Measurements from ENCODE around the gene PABPN1L. TPM values are rescaled to one million over a fixed set of nuclear protein-coding genes. Genes with fewer than 3 reads are reported as not detected.
"Not testable (repeated sequence)": the region's sequence is repeated elsewhere in the genome, so short reads cannot be mapped to it uniquely, and the experiment has no call there.

The PABPN1L gene
- total RNA-seq, 1 donor from 2014 or later: not detected

DNA sequence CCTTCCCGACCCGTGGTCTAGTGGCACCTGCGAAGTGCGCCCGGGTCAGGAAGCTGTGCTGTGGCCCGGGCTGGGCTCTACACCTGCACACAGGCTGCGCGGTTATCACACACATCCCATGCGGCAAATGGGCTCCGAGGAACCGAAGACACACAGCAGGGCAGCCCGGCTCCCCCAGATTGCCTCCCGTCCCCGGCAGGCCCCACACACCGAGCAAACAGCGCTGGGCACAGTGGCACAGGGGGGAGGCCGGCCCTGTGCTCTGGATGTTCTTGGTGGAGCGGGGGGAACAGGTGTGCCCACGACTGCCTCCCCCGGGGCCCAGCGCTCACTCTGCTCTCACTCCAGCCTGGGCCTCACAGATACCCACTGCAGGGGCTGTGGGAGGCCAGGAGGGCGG lies 28.9 kb upstream of the PABPN1L start:
- Mint-ChIP-seq H3K36me3 (ENCODE audit: low read depth) (no peaks in the 10 kb centered on the region), H3K4me3 (no peak overlapping the region), H3K9me3 (no peaks in the 10 kb centered on the region), H3K27me3 (ENCODE audit: insufficient read depth) (peaks cover 2% of the 10 kb centered on the region), H3K27ac (no peak overlapping the region), H3K4me1 (ENCODE audit: low read depth) (no peaks in the 10 kb centered on the region)
- no peak for DNase-seq (ENCODE audit: low spot score)
- intact Hi-C loops (cut with micrococcal nuclease): no loop called here

DNA sequence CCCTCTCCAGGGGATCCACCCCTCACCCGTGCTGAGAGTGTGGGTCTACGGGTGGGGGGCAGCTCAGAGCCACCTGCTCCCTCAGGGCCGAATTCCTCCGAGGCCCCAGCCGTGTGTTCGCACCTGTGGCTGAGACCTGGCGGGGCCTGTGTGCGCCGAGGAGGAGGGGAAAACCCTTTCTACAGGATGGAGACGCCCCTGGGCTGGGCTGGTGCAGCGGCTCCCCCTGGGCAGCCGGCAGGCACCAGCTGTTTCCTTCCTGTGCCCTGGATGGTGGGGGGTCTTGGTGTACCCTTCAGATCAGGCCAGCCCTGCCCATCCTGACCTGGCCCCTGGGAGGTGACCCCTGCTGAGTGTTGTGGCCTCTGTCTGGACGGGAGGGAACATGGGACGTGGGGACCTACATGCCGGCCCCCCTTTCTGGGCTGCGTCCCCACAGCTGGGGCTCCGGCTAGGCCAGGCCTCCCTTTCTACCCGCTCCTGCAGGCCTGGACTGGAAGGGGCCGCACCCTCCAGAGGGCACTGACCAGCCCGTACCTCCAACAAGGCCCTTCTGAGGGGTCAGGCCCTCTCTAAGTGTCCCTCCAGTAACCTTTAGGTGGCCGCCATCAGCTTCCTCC lies 28.3 kb upstream of the PABPN1L start:
- Mint-ChIP-seq H3K9me3 (no peaks in the 10 kb centered on the region), H3K27me3 (ENCODE audit: insufficient read depth) (peaks cover 2% of the 10 kb centered on the region), H3K27ac (no peak overlapping the region), H3K4me3 (no peak overlapping the region), H3K4me1 (ENCODE audit: low read depth) (no peaks in the 10 kb centered on the region), H3K36me3 (ENCODE audit: low read depth) (no peaks in the 10 kb centered on the region)
- intact Hi-C loops (cut with micrococcal nuclease): no loop called here
- DNase-seq (ENCODE audit: low spot score): no peak

DNA sequence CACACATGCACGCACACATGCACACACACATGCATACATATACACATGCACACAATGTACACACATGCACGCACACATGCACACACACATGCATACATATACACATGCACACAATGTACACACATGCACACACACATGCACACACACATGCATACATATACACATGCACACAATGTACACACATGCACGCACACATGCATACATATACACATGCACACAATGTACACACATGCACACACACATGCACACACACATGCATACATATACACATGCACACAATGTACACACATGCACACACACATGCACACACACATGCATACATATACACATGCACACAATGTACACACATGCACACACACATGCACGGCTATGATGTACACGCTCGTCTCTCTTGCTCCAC lies 27.8 kb upstream of the PABPN1L start:
- H3K4me1 Mint-ChIP-seq (ENCODE audit: low read depth); DNase-seq (ENCODE audit: low spot score); H3K27ac Mint-ChIP-seq; intact Hi-C loops (cut with micrococcal nuclease); H3K27me3 Mint-ChIP-seq (ENCODE audit: insufficient read depth); H3K36me3 Mint-ChIP-seq (ENCODE audit: low read depth); H3K4me3 Mint-ChIP-seq; H3K9me3 Mint-ChIP-seq: not testable (repeated sequence)

DNA sequence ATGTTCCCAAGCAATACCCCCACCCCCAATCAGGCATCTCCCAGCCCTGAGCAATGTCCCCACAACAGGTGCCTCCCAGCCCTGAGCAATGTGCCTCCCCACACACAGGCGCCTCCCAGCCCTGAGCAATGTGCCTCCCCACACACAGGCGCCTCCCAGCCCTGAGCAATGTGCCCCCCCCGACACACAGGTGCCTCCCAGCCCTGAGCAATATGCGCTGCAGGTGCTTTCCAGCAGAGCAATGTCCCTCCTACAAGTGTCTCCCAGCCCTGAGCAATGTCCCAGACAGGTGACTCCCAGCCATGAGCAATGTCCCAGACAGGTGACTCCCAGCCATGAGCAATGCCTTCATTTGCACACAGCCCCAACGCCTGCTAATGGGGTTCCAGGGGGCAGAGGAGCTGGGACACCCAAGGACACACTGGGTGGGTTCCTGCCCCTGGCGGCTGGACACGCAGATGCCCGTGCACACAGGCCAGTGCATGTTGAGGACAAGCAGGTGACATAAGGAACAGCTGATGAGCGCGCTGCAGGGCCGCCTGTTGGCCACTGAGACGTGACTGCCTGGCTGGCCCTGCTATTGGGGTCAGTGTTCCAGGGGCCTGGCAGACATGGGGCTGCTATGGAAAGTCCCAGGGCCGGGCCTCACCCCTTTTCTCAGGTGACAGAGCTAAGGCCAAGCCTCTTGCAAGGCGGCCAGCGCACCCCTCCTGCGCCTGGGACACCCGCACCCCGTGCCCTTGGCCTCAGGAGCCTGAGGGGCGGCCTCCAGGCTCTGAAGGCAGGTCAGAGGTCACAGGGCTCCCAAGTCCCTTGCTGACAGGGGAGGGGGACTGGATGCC lies 26.9 kb upstream of the PABPN1L start:
- H3K27me3 Mint-ChIP-seq (ENCODE audit: insufficient read depth): peaks cover 2% of the 10 kb centered on the region
- no peaks in the 10 kb centered on the region for H3K36me3 Mint-ChIP-seq (ENCODE audit: low read depth)
- H3K27ac Mint-ChIP-seq: no peak overlapping the region
- no peaks in the 10 kb centered on the region for H3K4me1 Mint-ChIP-seq (ENCODE audit: low read depth)
- intact Hi-C loops (cut with micrococcal nuclease): no loop called here
- H3K9me3 Mint-ChIP-seq: no peaks in the 10 kb centered on the region
- no peak overlapping the region for H3K4me3 Mint-ChIP-seq
- DNase-seq (ENCODE audit: low spot score): no peak

DNA sequence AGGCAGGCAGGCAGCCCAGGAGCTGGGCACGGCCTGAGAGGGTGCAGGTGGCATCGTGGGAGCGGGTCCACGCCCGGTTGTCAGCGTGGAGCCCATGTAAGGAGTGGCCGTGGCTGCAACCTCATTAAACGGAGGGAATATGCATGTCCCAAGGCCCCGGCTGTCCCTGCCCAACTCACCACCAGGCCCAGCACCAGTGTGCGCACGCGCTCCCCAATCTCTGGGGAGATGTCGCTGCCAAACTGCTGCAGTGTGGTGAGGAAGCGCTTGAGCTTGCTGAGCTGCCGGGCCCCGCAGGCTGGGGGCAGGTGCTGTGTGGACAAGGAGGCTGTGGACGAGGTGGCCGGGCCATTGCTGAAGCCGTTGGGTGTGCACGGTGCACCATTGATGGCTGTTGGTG lies 25.6 kb upstream of the PABPN1L start:
- peaks cover 2% of the 10 kb centered on the region for H3K27me3 Mint-ChIP-seq (ENCODE audit: insufficient read depth)
- H3K4me3 Mint-ChIP-seq: no peak overlapping the region
- no peaks in the 10 kb centered on the region for H3K36me3 Mint-ChIP-seq (ENCODE audit: low read depth)
- H3K27ac Mint-ChIP-seq: no peak overlapping the region
- no peaks in the 10 kb centered on the region for H3K4me1 Mint-ChIP-seq (ENCODE audit: low read depth)
- intact Hi-C loops (cut with micrococcal nuclease): no loop called here
- no peak for DNase-seq (ENCODE audit: low spot score)
- H3K9me3 Mint-ChIP-seq: no peaks in the 10 kb centered on the region

DNA sequence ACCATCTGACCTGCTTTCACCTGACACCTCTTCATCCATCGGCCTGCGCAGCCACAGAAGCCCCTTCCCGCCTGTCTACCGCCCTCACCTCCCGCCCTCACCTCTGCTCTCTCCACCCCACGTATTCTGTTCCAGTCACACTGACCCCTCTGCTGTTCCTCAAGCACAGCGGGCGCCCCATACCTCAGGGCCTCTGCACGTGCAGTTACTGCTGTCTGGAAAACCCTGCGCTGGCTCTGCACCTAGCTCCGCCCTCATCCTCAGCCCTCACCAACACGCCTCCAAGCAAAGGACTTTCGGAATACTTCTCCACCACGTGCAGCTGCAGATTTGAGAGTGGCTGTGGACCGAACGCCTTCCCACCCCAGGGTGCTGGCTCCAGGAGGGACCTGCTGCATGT lies 24.6 kb upstream of the PABPN1L start:
- no peak for DNase-seq (ENCODE audit: low spot score)
- no peak overlapping the region for H3K4me3 Mint-ChIP-seq
- H3K4me1 Mint-ChIP-seq (ENCODE audit: low read depth): no peaks in the 10 kb centered on the region
- H3K27ac Mint-ChIP-seq: no peak overlapping the region
- H3K9me3 Mint-ChIP-seq: no peaks in the 10 kb centered on the region
- no peaks in the 10 kb centered on the region for H3K36me3 Mint-ChIP-seq (ENCODE audit: low read depth)
- intact Hi-C loops (cut with micrococcal nuclease): no loop called here
- peaks cover 2% of the 10 kb centered on the region for H3K27me3 Mint-ChIP-seq (ENCODE audit: insufficient read depth)

DNA sequence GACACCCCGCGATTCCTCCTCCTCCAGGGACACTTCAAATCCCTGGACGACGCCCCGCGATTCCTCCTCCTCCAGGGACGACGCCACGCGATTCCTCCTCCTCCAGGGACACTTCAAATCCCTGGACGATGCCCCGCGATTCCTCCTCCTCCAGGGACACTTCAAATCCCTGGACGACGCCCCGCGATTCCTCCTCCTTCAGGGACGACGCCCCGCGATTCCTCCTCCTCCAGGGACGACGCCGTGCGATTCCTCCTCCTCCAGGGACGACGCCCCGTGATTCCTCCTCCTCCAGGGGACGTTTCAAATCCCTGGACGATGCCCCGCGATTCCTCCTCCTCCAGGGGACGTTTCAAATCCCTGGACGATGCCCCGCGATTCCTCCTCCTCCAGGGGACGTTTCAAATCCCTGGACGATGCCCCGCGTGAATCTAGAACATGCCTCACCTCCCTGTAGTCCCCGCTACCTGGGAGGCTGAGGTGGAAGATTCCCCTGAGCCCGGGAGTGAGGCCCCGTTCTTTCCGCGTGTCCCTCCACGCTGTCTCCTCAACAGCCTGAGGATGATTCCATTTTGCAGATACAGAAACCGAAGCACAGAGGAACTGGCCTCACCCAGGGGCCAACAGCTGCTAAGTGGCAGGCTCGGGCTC lies 23.4 kb upstream of the PABPN1L start:
- H3K36me3 Mint-ChIP-seq (ENCODE audit: low read depth); H3K27me3 Mint-ChIP-seq (ENCODE audit: insufficient read depth); H3K4me1 Mint-ChIP-seq (ENCODE audit: low read depth); H3K27ac Mint-ChIP-seq; intact Hi-C loops (cut with micrococcal nuclease); H3K9me3 Mint-ChIP-seq; DNase-seq (ENCODE audit: low spot score); H3K4me3 Mint-ChIP-seq: not testable (repeated sequence)

DNA sequence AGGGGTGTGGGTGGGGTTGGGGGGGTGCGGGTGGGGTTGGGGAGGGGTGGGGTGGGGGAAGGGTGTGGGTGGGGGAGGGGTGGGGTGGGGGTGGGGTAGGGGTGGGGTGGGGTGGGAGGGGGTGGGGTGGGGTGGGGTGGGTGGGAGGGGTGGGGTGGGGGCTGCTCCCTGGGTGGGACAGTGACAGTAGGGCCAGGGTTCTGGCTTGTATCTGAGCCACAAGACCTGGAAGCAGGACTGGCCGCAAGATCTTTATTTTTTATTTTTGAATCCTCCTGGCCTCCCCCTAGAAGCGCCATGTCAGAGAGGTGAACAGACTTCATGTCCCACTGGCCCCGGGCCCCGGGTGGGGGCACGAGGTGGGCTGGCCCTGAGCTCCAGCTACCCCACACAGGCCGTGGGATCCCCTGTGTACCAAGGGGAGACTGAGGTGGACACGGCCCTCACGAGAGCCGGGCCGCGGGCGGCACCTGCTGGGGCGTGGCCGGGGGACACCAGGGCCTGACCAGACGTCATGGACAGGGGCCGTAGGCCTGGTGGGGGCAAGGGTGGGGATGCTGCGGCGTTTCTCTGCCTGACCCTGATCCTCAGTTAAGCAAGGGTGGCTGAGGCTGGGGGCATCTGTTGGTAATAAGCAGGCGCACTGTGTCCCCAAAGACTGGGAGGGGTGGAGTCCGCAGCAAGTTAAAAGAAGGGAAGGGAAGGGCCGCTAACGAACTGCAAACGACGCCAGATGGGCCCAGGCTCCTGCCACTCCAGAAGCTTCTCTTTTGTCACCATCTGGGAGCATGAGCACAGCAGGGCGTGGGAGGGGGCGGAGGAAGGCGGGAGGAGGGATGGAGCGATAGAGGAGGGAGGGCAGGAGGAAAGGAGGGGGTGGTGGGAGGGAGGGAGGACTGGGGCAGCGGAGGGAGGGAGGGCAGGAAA lies 22.3 kb upstream of the PABPN1L start:
- no peak overlapping the region for H3K4me3 Mint-ChIP-seq
- intact Hi-C loops (cut with micrococcal nuclease): no loop called here
- no peaks in the 10 kb centered on the region for H3K4me1 Mint-ChIP-seq (ENCODE audit: low read depth)
- no peak for DNase-seq (ENCODE audit: low spot score)
- no peak overlapping the region for H3K27ac Mint-ChIP-seq
- H3K27me3 Mint-ChIP-seq (ENCODE audit: insufficient read depth): peaks cover 2% of the 10 kb centered on the region
- no peaks in the 10 kb centered on the region for H3K36me3 Mint-ChIP-seq (ENCODE audit: low read depth)
- H3K9me3 Mint-ChIP-seq: no peaks in the 10 kb centered on the region

DNA sequence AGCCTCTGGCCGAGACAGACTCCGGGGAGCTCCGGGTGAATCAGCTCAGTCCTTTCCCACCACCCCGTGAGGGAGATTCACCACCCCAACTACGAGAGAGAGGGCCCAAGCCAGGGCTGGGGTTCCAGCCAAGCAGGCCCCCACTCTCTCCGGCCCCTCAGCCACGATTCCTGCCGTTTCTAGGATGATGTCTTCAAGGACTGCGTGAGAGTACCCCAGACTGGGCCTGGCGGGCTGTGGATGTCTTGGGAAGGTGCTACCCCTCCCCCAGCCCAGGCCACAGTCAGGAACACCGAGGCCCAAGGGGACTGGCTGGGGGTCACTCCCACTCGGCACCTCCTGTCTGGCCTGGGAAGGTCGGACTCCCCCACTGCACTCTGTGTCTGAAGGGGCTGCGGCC lies 21.6 kb upstream of the PABPN1L start:
- H3K27ac Mint-ChIP-seq: no peak overlapping the region
- no peaks in the 10 kb centered on the region for H3K4me1 Mint-ChIP-seq (ENCODE audit: low read depth)
- H3K36me3 Mint-ChIP-seq (ENCODE audit: low read depth): no peaks in the 10 kb centered on the region
- DNase-seq (ENCODE audit: low spot score): no peak
- intact Hi-C loops (cut with micrococcal nuclease): no loop called here
- peaks cover 2% of the 10 kb centered on the region for H3K27me3 Mint-ChIP-seq (ENCODE audit: insufficient read depth)
- H3K9me3 Mint-ChIP-seq: no peaks in the 10 kb centered on the region
- no peak overlapping the region for H3K4me3 Mint-ChIP-seq

DNA sequence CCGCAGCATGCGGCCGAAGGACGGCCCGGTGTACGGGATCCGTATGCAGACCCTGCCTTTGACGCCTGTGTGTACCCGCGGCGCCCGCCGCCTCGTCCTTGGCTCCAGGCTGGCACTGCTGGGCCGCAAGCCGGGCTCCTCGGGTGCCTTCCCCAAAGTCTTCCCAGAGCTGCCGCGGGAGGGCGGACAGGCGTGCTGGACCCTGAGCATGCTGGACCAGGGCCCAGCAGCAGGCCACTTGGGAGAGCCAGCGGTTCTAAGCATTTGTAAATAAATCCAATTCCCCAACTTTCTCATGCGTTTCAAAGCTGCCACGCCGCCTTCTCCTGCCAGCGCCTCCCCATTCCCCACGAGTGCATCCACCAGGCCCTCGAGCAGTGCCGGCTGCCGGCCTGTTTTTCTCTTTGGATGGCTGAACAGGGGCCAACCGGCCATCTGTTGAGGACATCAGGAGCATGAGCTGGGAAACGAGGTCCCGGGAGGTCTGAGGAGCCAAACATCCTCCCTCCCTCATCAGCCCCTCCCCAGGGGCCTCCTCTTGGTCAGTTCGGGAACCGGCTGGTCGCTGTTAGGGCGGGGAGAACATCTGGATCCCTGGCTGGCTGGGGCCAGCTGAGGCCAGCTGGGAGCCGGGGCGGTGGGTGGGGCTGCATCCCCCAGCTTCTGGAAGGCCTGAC lies 20.5 kb upstream of the PABPN1L start:
- Mint-ChIP-seq H3K27ac (no peak overlapping the region), H3K27me3 (ENCODE audit: insufficient read depth) (peaks cover 2% of the 10 kb centered on the region), H3K9me3 (no peaks in the 10 kb centered on the region), H3K4me3 (no peak overlapping the region), H3K4me1 (ENCODE audit: low read depth) (peaks cover 6% of the 10 kb centered on the region), H3K36me3 (ENCODE audit: low read depth) (no peaks in the 10 kb centered on the region)
- intact Hi-C loops (cut with micrococcal nuclease): no loop called here
- no peak for DNase-seq (ENCODE audit: low spot score)

DNA sequence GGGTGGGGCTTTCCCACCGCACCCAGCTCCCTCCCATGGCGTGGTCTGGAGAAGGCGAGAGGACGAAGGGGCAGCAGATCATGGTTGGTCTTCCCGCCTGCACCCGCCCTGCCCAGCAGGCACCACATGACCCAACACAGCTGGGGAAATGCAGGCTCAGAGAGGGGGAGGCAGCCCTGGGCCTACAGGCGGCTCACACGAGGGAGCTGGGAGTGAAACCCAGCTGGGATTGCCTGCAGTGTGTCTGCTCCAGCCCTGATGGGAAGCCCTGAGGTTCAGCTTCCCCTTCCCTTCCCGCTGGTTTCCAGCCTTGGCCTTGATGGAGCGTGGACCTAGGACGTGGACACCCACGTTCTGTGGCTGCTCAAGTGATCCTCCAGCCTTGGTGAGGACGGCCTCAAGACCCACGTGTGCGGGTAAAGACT lies 20.0 kb upstream of the PABPN1L start:
- intact Hi-C loops (cut with micrococcal nuclease): no loop called here
- H3K4me1 Mint-ChIP-seq (ENCODE audit: low read depth): peaks cover 6% of the 10 kb centered on the region
- H3K4me3 Mint-ChIP-seq: no peak overlapping the region
- H3K9me3 Mint-ChIP-seq: no peaks in the 10 kb centered on the region
- H3K36me3 Mint-ChIP-seq (ENCODE audit: low read depth): no peaks in the 10 kb centered on the region
- no peak overlapping the region for H3K27ac Mint-ChIP-seq
- H3K27me3 Mint-ChIP-seq (ENCODE audit: insufficient read depth): peaks cover 2% of the 10 kb centered on the region
- DNase-seq (ENCODE audit: low spot score): no peak

DNA sequence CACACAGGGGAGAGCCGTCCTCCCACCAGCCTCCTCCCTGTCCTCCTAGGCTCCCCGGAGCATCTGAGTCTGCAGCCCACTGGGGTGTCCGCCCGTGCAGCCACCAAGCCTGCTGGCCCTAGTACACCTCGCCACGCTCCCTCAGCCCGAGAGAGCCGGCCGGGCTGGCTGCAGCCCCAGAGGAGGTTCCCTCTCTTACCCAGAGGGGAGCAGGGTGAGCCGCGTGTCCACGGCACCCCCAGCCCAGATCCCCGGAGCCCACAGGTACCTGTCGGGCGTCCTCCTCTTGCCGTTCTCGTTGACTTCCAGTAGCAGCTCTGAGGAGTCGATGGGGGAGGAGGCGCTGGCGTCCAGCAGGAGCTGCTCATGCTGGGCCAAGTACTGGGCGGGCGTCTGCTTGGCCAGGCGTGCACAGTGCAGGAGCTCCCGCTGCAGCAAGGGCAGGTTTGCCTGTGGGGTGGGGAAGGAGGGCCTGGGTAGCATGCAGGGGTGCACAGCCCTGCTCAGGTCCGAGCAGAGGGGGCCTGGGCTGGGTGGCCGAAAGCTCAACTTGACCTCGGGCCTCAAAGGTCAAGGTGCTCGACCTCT lies 19.3 kb upstream of the PABPN1L start:
- no peaks in the 10 kb centered on the region for H3K36me3 Mint-ChIP-seq (ENCODE audit: low read depth)
- intact Hi-C loops (cut with micrococcal nuclease): no loop called here
- no peak for DNase-seq (ENCODE audit: low spot score)
- H3K27me3 Mint-ChIP-seq (ENCODE audit: insufficient read depth): peaks cover 2% of the 10 kb centered on the region
- H3K4me1 Mint-ChIP-seq (ENCODE audit: low read depth): peaks cover 6% of the 10 kb centered on the region
- no peak overlapping the region for H3K4me3 Mint-ChIP-seq
- no peak overlapping the region for H3K27ac Mint-ChIP-seq
- no peaks in the 10 kb centered on the region for H3K9me3 Mint-ChIP-seq

Measured in activated T-helper 1 cell treated with anti-CD3 and anti-CD28 coated beads, Interleukin-12 subunit alpha, Interleukin-12 subunit beta, Interleukin-2, Interleukin-4 antibody, amounts not matched to agents 30 ng/mL and 10 ng/mL and 1 ng/mL, durations not matched to agents 14 hours and 24 hours and 36 hours (primary cell).